Ureter (tissue), 1 donor: ENCODE data around the gene LONP1. TPM values are rescaled to one million over a fixed set of nuclear protein-coding genes. Genes with fewer than 3 reads are reported as not detected.
A peak's percentile ranks its signal among the peaks of the same experiment; 100 is the strongest.
"Not testable (repeated sequence)": the region's sequence is repeated elsewhere in the genome, so short reads cannot be mapped to it uniquely, and the experiment has no call there.

Source experiments
- DNase-seq: peaks from one replicate; pipeline ENCODE4 v3.0.0-alpha.2; 2020; ENCODE audit warnings: low spot score
- total RNA-seq: library from RNA; stranded (reverse); gene quantifications from one replicate; pipeline ENCODE4 v1.2.4, GENCODE V29; 2023
- donor health status: DM: yes; HTN: yes; CAD: no.

LONP1 gene
- total RNA-seq, 1 donor from 2014 or later = 61.3 TPM

DNA sequence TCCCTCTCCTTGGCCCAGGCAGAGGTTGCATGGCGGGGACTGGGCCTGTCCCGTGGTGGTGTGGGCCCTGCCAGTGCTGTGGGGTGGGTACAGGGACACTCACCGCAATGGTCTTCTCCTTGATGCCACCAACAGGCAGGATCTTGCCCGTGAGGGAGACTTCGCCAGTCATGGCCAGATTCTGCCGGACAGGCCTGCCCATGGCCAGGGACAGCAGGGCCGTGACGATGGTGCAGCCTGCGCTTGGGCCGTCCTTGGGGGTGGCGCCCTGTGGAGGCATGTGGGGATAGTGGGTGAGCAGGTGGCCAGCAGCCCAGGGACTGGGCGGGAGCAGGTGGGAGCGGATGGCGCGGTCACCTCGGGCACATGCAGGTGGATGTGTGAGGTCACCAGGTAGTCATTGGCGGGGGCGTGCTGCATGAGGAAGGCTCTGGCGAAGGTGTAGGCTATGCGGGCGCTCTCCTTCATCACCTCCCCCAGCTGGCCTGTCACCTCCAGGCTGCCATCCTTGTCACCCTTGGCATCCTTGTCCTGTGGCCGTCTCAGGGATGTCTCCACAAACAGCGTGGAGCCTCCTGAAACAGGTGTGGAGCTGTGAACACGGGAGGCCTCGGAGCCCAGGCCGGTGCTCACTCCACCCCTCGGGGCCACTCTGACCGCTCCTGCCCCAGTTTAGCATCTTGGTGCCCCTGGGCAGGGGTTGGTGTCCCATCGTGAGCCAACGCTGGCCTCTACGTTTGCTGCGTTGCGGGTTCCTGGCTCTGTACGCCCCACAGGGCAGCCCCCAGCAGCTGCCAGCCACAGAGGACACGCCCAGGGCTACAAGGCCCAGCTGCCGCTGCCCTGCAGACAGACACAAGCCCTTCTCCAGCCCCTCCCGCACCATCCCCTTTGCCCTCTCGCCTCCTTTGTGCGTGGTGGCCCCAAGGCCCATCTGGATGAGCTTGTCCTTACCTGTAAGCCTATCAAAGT is 26.5 kb downstream of the LONP1 start:
- no peak for DNase-seq

DNA sequence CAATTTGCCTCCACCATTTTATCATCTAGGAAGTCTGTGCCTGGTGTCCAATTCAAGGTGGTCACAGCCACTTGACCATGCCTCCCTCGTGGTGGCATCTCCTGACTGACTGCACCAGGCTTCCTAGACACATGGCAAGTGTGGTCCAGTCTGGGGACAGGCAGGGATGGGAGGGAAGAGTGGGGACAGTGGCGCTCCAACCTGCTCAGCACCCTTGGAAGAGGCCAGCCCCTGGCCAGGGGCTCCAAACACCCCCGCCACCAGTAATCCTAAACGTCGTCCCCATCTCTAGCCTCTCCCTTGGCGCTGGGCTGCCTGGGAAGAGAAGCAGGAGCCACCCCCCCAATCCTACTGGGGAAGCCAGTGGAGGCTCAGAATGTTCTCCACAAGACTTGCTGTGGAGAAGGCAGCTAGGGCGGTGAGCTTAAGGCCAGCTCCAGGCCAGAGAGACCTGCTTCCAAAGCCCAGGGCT is 27.2 kb downstream of the LONP1 start:
- no peak for DNase-seq

- no peak for DNase-seq
Measured at GRCh38 chr19:5691822-5692722, 27.9 kb downstream of the LONP1 start.

DNA sequence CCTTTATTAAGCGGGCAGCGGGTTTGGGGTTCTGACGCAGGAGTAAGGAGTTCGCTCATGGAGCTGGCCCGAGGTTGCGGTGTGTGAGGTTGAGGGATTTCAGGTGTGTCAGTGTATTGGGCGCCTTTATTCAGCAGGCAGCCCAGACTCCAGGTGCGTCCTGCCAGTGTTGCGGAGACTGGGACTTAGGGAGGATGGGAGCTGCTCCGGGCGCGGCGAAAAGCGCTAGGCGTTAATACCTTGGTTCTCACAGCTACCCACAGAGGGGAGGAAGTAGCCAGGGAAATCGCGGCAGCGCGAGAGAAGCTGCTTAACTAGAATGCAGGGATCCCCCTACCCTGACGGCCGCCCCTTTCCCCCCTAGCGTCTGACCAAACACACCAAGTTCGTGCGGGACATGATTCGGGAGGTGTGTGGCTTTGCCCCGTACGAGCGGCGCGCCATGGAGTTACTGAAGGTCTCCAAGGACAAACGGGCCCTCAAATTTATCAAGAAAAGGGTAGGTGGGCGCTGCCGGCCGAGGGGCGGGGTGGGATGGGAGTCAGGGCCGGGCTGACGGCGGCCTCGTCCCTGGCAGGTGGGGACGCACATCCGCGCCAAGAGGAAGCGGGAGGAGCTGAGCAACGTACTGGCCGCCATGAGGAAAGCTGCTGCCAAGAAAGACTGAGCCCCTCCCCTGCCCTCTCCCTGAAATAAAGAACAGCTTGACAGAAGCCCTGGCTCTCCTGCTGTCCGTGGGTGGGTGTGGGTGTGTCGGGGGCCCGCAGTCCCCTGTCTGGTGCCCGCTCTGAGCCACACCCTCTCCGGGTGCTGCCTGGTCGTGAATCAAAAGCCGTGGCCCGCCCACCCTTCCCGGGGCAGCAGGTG is 28.8 kb downstream of the LONP1 start:
- peak; percentile 76 for DNase-seq

DNA sequence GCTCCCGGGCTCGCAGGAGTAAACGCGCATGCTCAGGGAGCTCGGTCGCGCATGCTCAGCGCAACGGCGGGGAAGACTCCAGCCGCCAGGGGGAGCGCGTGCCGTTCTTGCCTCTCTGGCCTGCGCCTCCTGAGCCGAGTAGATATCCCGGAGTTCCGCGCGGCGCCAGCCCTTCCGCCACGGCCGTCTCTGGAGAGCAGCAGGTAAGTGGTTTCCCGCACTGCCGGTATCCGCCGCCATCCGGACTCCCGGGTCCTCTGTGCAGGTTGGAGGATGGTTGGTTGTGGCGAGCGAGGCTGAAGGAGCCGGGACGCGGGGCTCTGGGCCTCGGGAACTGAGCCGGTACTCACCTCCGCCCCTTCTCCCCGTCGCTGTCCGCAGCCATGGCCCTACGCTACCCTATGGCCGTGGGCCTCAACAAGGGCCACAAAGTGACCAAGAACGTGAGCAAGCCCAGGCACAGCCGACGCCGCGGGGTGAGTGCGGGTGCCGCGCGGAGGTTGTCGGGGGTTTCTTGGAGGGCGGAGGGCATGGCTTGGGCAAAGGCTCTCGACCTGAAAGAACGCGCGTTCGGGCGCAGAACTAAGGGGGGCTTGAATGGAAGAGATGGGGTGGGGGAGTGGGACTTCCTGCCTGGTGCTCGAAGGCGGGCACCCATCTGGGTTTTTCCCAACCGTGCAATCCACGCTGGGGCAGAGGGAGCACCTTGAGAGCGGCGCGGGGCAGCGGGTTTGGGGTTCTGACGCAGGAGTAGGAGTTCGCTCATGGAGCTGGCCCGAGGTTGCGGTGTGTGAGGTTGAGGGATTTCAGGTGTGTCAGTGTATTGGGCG is 29.6 kb downstream of the LONP1 start, which contains the start of gene RPL36:
TSS of gene RPL36 (plus strand) at position 171 of the 830 bp plus-strand sequence. CDS start at position 384, 213 bp downstream.
- peak; percentile 98 for DNase-seq

DNA sequence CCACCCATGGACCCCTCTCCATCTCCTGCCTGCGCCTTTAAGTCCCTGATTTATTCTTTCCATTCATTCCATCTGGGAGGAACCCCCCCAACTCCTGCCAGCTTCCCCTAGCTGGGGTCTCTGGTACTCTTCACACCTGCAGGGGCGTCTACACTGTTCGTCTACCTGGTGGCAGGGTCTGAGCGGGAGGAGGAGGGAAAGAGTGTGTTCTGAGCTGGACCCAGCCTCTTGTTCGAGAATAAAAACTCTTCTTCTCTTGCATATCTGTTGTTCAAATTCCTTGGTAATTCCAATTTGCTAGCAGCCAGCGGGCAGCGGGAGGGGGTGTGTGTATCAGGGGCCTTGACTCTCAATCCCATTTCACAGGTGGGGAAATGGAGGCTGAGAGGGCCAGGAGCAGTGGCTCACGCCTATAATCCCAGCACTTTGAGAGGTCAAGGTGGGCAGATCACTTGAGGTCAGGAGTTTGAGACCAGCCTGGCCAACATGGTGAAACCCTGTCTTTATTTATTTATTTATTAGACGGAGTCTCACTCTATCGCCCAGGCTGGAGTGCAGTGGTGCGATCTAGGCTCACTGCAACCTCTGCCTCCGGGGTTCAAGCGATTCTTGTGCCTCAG is 31.6 kb downstream of the LONP1 start:
- not testable (repeated sequence) for DNase-seq

- DNase-seq = no peak
Measured at GRCh38 chr19:5687360-5688198, 32.4 kb downstream of the LONP1 start.

DNA sequence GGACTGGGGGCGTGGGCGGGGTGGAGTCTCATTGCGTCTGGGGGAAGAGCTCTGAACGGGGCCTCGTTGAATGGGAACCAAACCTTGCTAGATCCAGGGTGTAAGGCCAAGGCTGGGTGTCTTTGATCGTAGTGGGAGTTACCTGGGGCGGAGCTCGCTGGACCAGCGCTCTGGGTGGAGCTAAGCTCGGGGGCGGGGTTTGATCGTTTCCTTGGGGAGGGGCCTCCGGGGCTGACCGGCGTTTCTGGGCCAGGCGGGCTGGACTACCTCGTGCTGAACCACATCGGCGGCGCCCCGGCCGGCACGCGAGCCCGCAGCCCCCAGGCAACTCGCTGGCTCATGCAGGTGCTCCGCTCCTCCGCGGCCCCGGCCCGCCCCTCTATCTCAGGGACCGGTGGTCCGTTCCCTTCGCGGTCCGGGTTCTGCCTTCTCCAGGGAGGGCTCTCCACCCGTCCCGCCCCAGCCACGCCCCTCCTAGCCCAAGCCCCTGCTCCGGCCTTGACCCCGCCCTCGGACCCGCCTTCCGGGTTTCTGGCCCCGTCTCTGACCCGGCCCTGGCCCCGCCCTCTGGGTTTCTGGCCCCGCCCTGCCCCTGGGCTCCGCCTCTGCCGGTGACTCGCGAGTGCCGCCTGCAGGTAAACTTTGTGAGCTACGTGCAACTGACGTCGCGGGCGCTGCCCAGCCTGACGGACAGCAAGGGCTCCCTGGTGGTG is 33.1 kb downstream of the LONP1 start:
- peak; percentile 98 for DNase-seq

- DNase-seq = no peak
Measured at GRCh38 chr19:5686326-5686646, 33.7 kb downstream of the LONP1 start.

- no peak for DNase-seq
Measured at GRCh38 chr19:5684694-5685430, 35.1 kb downstream of the LONP1 start.

- no peak for DNase-seq
Measured at GRCh38 chr19:5683177-5683886, 36.6 kb downstream of the LONP1 start.

DNA sequence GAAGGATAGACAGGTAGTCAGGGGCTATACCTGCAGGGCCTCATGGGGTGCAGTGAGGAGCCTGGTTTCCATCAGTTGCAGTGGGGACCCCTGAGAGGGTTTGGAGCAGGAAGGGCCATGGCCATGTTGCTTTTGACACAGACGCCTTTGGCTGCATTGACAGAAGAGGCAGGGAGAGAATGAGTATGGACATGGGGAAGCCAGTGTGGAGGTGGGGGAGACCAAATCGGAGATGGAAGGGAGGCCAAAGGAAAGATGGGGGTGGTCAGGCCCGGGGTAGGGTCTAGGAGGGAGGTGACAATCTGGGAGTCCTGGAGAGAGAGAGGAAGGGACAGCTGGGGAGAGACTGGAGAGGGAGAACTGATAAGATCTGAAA is 37.9 kb downstream of the LONP1 start:
- DNase-seq = no peak

- DNase-seq = no peak
Measured at GRCh38 chr19:5681391-5682106, 38.4 kb downstream of the LONP1 start.

DNA sequence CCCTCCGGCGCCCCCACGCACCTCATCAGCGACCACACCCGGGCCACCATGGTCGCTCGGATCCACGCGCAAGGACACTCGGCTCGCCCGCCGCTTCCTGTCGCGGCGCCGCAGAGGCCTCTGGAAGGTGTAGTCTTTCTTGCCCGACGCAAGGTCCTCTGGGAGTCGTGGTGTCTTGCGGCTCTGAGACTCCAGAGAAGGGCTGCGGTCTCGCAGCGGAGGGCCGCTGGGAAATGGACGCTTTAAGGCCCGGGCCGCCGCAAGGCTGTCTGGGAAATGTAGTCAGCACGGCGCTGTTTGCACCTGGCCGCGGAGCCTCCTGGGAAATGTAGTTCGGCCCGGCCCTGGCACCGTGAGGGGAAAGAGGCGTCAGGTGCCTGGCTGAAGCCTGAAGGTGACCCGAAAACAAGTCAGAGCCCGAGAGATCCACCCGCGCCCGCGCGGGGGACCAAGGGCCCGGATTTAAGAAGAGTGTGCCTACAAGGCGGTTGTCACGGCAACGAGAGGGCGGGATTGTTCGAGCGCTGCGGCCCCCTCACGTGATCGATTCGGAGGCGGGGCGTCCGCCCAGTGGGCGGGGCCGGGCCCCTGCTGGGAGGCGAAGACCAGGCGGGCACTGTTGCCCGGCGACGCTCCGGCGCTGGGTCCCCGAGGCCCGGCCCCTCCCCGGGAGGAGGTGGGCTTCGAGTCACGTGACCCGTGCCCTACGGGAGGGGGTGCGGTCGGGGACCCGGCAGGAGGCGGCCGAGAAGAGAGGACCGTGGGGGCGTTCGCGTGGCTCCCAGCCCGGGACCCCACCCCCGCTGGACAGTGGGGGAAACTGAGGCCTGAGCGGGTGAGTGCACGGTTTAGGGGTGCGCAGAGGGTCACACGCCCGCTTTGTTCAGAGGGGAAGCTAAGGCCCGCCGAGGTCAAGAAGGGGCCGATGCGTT is 39.2 kb downstream of the LONP1 start, which contains the start of the genes HSD11B1L and MICOS13:
TSS of gene HSD11B1L (plus strand) at position 591 of the 932 bp plus-strand sequence. CDS start 3,806 bp downstream, outside the sequence.
TSS of gene MICOS13 (minus strand) at position 80 of the 932 bp plus-strand sequence. CDS start at position 50, 30 bp downstream.
- DNase-seq = peak; percentile 98

GRCh38 chr19:5680084-5680436 is 39.9 kb downstream of the LONP1 start:
- no peak for DNase-seq
